ENCODE data around the gene RPS6KA4.

Gene RPS6KA4

GRCh38 chr11:64372021-64372420 lies 13.1 kb downstream of the RPS6KA4 start:
- Histone ChIP-seq H3K9me3 (ENCODE audit: low read length) (peaks cover 7% of the 10 kb centered on the region), H3K4me1 (ENCODE audit: insufficient read depth, low read length) (no peaks in the 10 kb centered on the region), H2AFZ (ENCODE audit: low read depth, low read length) (no peak overlapping the region), H3K36me3 (ENCODE audit: insufficient read depth, low read length) (peaks cover 30% of the 10 kb centered on the region), H3K27me3 (ENCODE audit: insufficient read depth, low read length) (no peaks in the 10 kb centered on the region), H3K4me3 (ENCODE audit: low read length) (no peak overlapping the region)

- H3K27me3 ChIP-seq (ENCODE audit: insufficient read depth, low read length): no peaks in the 10 kb centered on the region
- peaks cover 7% of the 10 kb centered on the region for H3K9me3 ChIP-seq (ENCODE audit: low read length)
- H3K4me3 ChIP-seq (ENCODE audit: low read length): no peak overlapping the region
- H2AFZ ChIP-seq (ENCODE audit: low read depth, low read length): no peak overlapping the region
- H3K4me1 ChIP-seq (ENCODE audit: insufficient read depth, low read length): no peaks in the 10 kb centered on the region
- H3K36me3 ChIP-seq (ENCODE audit: insufficient read depth, low read length): peaks cover 24% of the 10 kb centered on the region
Measured at GRCh38 chr11:64372802-64373597, 14.0 kb downstream of the RPS6KA4 start.

GRCh38 chr11:64373598-64373974 lies 14.6 kb downstream of the RPS6KA4 start:
- no peak overlapping the region for H3K4me3 ChIP-seq (ENCODE audit: low read length)
- H3K27me3 ChIP-seq (ENCODE audit: insufficient read depth, low read length): no peaks in the 10 kb centered on the region
- H2AFZ ChIP-seq (ENCODE audit: low read depth, low read length): no peak overlapping the region
- H3K36me3 ChIP-seq (ENCODE audit: insufficient read depth, low read length): peaks cover 20% of the 10 kb centered on the region
- peaks cover 4% of the 10 kb centered on the region for H3K9me3 ChIP-seq (ENCODE audit: low read length)
- H3K4me1 ChIP-seq (ENCODE audit: insufficient read depth, low read length): no peaks in the 10 kb centered on the region

GRCh38 chr11:64376071-64376470 lies 17.1 kb downstream of the RPS6KA4 start:
- no peak overlapping the region for H3K4me3 ChIP-seq (ENCODE audit: low read length)
- no peak overlapping the region for H2AFZ ChIP-seq (ENCODE audit: low read depth, low read length)

GRCh38 chr11:64378335-64378880 lies 19.4 kb downstream of the RPS6KA4 start:
- no peaks in the 10 kb centered on the region for H3K27me3 ChIP-seq (ENCODE audit: insufficient read depth, low read length)
- H3K36me3 ChIP-seq (ENCODE audit: insufficient read depth, low read length): no peaks in the 10 kb centered on the region
- no peak overlapping the region for H3K4me3 ChIP-seq (ENCODE audit: low read length)
- H3K9me3 ChIP-seq (ENCODE audit: low read length): no peaks in the 10 kb centered on the region
- H2AFZ ChIP-seq (ENCODE audit: low read depth, low read length): no peak overlapping the region
- no peaks in the 10 kb centered on the region for H3K4me1 ChIP-seq (ENCODE audit: insufficient read depth, low read length)

More at GRCh38 chr11:64376071-64376470, 17.1 kb downstream of the RPS6KA4 start:
- H3K27me3 ChIP-seq (ENCODE audit: insufficient read depth, low read length): no peaks in the 10 kb centered on the region
- H3K4me1 ChIP-seq (ENCODE audit: insufficient read depth, low read length): no peaks in the 10 kb centered on the region
- H3K9me3 ChIP-seq (ENCODE audit: low read length): no peaks in the 10 kb centered on the region
- H3K36me3 ChIP-seq (ENCODE audit: insufficient read depth, low read length): peaks cover 2% of the 10 kb centered on the region

GRCh38 chr11:64379160-64379559 lies 20.2 kb downstream of the RPS6KA4 start:
- no peaks in the 10 kb centered on the region for H3K36me3 ChIP-seq (ENCODE audit: insufficient read depth, low read length)
- no peak overlapping the region for H3K4me3 ChIP-seq (ENCODE audit: low read length)
- no peak overlapping the region for H2AFZ ChIP-seq (ENCODE audit: low read depth, low read length)

GRCh38 chr11:64379817-64380709 lies 21.1 kb downstream of the RPS6KA4 start:
- Histone ChIP-seq H3K4me3 (ENCODE audit: low read length) (no peak overlapping the region), H3K27me3 (ENCODE audit: insufficient read depth, low read length) (no peaks in the 10 kb centered on the region), H3K4me1 (ENCODE audit: insufficient read depth, low read length) (no peaks in the 10 kb centered on the region), H3K36me3 (ENCODE audit: insufficient read depth, low read length) (no peaks in the 10 kb centered on the region), H2AFZ (ENCODE audit: low read depth, low read length) (no peak overlapping the region), H3K9me3 (ENCODE audit: low read length) (no peaks in the 10 kb centered on the region)

More at GRCh38 chr11:64379160-64379559, 20.2 kb downstream of the RPS6KA4 start:
- Histone ChIP-seq H3K4me1 (ENCODE audit: insufficient read depth, low read length) (no peaks in the 10 kb centered on the region), H3K27me3 (ENCODE audit: insufficient read depth, low read length) (no peaks in the 10 kb centered on the region), H3K9me3 (ENCODE audit: low read length) (no peaks in the 10 kb centered on the region)

GRCh38 chr11:64381350-64381749 lies 22.4 kb downstream of the RPS6KA4 start:
- no peaks in the 10 kb centered on the region for H3K9me3 ChIP-seq (ENCODE audit: low read length)
- H3K4me1 ChIP-seq (ENCODE audit: insufficient read depth, low read length): no peaks in the 10 kb centered on the region
- peaks cover 4% of the 10 kb centered on the region for H3K27me3 ChIP-seq (ENCODE audit: insufficient read depth, low read length)
- no peaks in the 10 kb centered on the region for H3K36me3 ChIP-seq (ENCODE audit: insufficient read depth, low read length)
- H2AFZ ChIP-seq (ENCODE audit: low read depth, low read length): no peak overlapping the region
- no peak overlapping the region for H3K4me3 ChIP-seq (ENCODE audit: low read length)

GRCh38 chr11:64382047-64382446 lies 23.1 kb downstream of the RPS6KA4 start:
- Histone ChIP-seq H2AFZ (ENCODE audit: low read depth, low read length) (no peak overlapping the region), H3K4me3 (ENCODE audit: low read length) (no peak overlapping the region), H3K27me3 (ENCODE audit: insufficient read depth, low read length) (peaks cover 4% of the 10 kb centered on the region), H3K36me3 (ENCODE audit: insufficient read depth, low read length) (no peaks in the 10 kb centered on the region), H3K9me3 (ENCODE audit: low read length) (no peaks in the 10 kb centered on the region), H3K4me1 (ENCODE audit: insufficient read depth, low read length) (no peaks in the 10 kb centered on the region)

- no peaks in the 10 kb centered on the region for H3K9me3 ChIP-seq (ENCODE audit: low read length)
- no peaks in the 10 kb centered on the region for H3K4me1 ChIP-seq (ENCODE audit: insufficient read depth, low read length)
- H3K4me3 ChIP-seq (ENCODE audit: low read length): no peak overlapping the region
- no peak overlapping the region for H2AFZ ChIP-seq (ENCODE audit: low read depth, low read length)
- H3K36me3 ChIP-seq (ENCODE audit: insufficient read depth, low read length): no peaks in the 10 kb centered on the region
- H3K27me3 ChIP-seq (ENCODE audit: insufficient read depth, low read length): peaks cover 4% of the 10 kb centered on the region
Measured at GRCh38 chr11:64382586-64382985, 23.6 kb downstream of the RPS6KA4 start.

- Histone ChIP-seq H3K36me3 (ENCODE audit: insufficient read depth, low read length) (no peaks in the 10 kb centered on the region), H3K4me1 (ENCODE audit: insufficient read depth, low read length) (no peaks in the 10 kb centered on the region), H3K9me3 (ENCODE audit: low read length) (no peaks in the 10 kb centered on the region), H3K4me3 (ENCODE audit: low read length) (no peak overlapping the region), H3K27me3 (ENCODE audit: insufficient read depth, low read length) (peaks cover 4% of the 10 kb centered on the region), H2AFZ (ENCODE audit: low read depth, low read length) (no peak overlapping the region)
Measured at GRCh38 chr11:64383580-64383979, 24.6 kb downstream of the RPS6KA4 start.

- no peak overlapping the region for H2AFZ ChIP-seq (ENCODE audit: low read depth, low read length)
- no peaks in the 10 kb centered on the region for H3K4me1 ChIP-seq (ENCODE audit: insufficient read depth, low read length)
- H3K27me3 ChIP-seq (ENCODE audit: insufficient read depth, low read length): peaks cover 4% of the 10 kb centered on the region
- no peak overlapping the region for H3K4me3 ChIP-seq (ENCODE audit: low read length)
- H3K36me3 ChIP-seq (ENCODE audit: insufficient read depth, low read length): no peaks in the 10 kb centered on the region
- no peaks in the 10 kb centered on the region for H3K9me3 ChIP-seq (ENCODE audit: low read length)
Measured at GRCh38 chr11:64384028-64384737, 25.2 kb downstream of the RPS6KA4 start.

Data from neuron (in vitro differentiated cells).